WTC11 (cell line): ENCODE results near the gene SARDH. TPM values are rescaled to one million over a fixed set of nuclear protein-coding genes. Genes with fewer than 3 reads are reported as not detected.

Experiments used
- ATAC-seq: fragments of 200-7000 bp; cut with Tn5 transposase; 2 replicates; pipeline ENCODE4 v1.10.0; 2021; ENCODE audit warnings: mild to moderate bottlenecking, moderate library complexity
- CTCF ChIA-PET: fragments of 300-600 bp; sonication (Branson Sonifier 250); formaldehyde crosslinking; loops from one replicate; lab custom pipeline; 2021; ENCODE audit warnings: antibody characterized with exemption; lab: Charles Lee
- POLR2A ChIA-PET: fragments of 350-600 bp; sonication (Branson Sonifier 250); formaldehyde crosslinking; loops from one replicate; lab custom pipeline; 2021; ENCODE audit warnings: antibody characterized with exemption; lab: Charles Lee
- DNase-seq: peaks from one replicate; pipeline ENCODE4 v3.0.0; 2021; ENCODE audit warnings: low spot score
- H3K27ac Mint-ChIP-seq: 2 replicates; pipeline ENCODE4 v1.8.0; 2021; ENCODE audit warnings: mixed read lengths
- H3K27me3 Mint-ChIP-seq: 2 replicates; pipeline ENCODE4 v1.8.0; 2021; ENCODE audit warnings: low read depth, mild to moderate bottlenecking, moderate library complexity, mixed read lengths
- H3K36me3 Mint-ChIP-seq: 2 replicates; pipeline ENCODE4 v1.8.0; 2021; ENCODE audit warnings: mixed read lengths
- H3K4me1 Mint-ChIP-seq: 2 replicates; pipeline ENCODE4 v1.8.0; 2022; ENCODE audit warnings: mixed read lengths
- H3K4me3 Mint-ChIP-seq: 2 replicates; pipeline ENCODE4 v1.8.0; 2021; ENCODE audit warnings: mild to moderate bottlenecking, moderate library complexity, mixed read lengths
- H3K9me3 Mint-ChIP-seq: 2 replicates; pipeline ENCODE4 v1.8.0; 2021; ENCODE audit warnings: mixed read lengths
- ATF1 ChIP-seq: sonication (generic); formaldehyde crosslinking; IDR thresholded peaks from 2 replicates; pipeline ENCODE4 v1.8.1; 2023; ENCODE audit warnings: mild to moderate bottlenecking, moderate library complexity, missing genetic modification reagents
- CBFB ChIP-seq: sonication (generic); formaldehyde crosslinking; IDR thresholded peaks from 2 replicates; pipeline ENCODE4 v1.8.1; 2022; ENCODE audit warnings: mild to moderate bottlenecking, low read depth, missing genetic modification reagents
- CREB1 ChIP-seq: sonication (generic); formaldehyde crosslinking; IDR thresholded peaks from 2 replicates; pipeline ENCODE4 v1.8.0; 2023; ENCODE audit warnings: mild to moderate bottlenecking, missing genetic modification reagents
- CREM ChIP-seq: sonication (generic); formaldehyde crosslinking; IDR thresholded peaks from 2 replicates; pipeline ENCODE4 v1.8.1; 2022; ENCODE audit warnings: mild to moderate bottlenecking, missing genetic modification reagents, moderate library complexity
- ETV6 ChIP-seq: sonication (generic); formaldehyde crosslinking; IDR thresholded peaks from 2 replicates; pipeline ENCODE4 v1.8.1; 2022; ENCODE audit warnings: mild to moderate bottlenecking, missing genetic modification reagents
- IRF1 ChIP-seq: sonication (generic); formaldehyde crosslinking; IDR thresholded peaks from 2 replicates; pipeline ENCODE4 v1.8.0; 2023; ENCODE audit warnings: missing genetic modification reagents
- MYBL2 ChIP-seq: sonication (generic); formaldehyde crosslinking; IDR thresholded peaks from 2 replicates; pipeline ENCODE4 v1.8.1; 2023; ENCODE audit warnings: mild to moderate bottlenecking, moderate library complexity, missing genetic modification reagents
- NR2C2 ChIP-seq: sonication (generic); formaldehyde crosslinking; IDR thresholded peaks from 2 replicates; pipeline ENCODE4 v1.8.0; 2022; ENCODE audit warnings: mild to moderate bottlenecking, missing genetic modification reagents
- PRDM15 ChIP-seq: sonication (generic); formaldehyde crosslinking; IDR thresholded peaks from 2 replicates; pipeline ENCODE4 v1.8.0; 2022; ENCODE audit warnings: missing genetic modification reagents
- PREB ChIP-seq: sonication (generic); formaldehyde crosslinking; IDR thresholded peaks from 2 replicates; pipeline ENCODE4 v1.8.1; 2022; ENCODE audit warnings: mild to moderate bottlenecking, missing genetic modification reagents, moderate library complexity, borderline replicate concordance
- PRRX2 ChIP-seq: fragments of 250-450 bp; sonication (Bioruptor Pico); IDR thresholded peaks from 2 replicates; pipeline ENCODE4 v1.8.0; 2021; ENCODE audit warnings: mild to moderate bottlenecking
- SMAD3 ChIP-seq: sonication (generic); formaldehyde crosslinking; IDR thresholded peaks from 2 replicates; pipeline ENCODE4 v1.8.0; 2022; ENCODE audit warnings: missing genetic modification reagents, mild to moderate bottlenecking, borderline replicate concordance
- ZBTB21 ChIP-seq: sonication (generic); formaldehyde crosslinking; IDR thresholded peaks from 2 replicates; pipeline ENCODE4 v1.8.1; 2023; ENCODE audit warnings: mild to moderate bottlenecking, missing genetic modification reagents, borderline replicate concordance
- ZNF219 ChIP-seq: sonication (generic); formaldehyde crosslinking; IDR thresholded peaks from 2 replicates; pipeline ENCODE4 v1.8.0; 2023; ENCODE audit warnings: missing genetic modification reagents, mild to moderate bottlenecking, borderline replicate concordance
- ZNF317 ChIP-seq: sonication (generic); formaldehyde crosslinking; IDR thresholded peaks from 2 replicates; pipeline ENCODE4 v1.8.1; 2023; ENCODE audit warnings: low read depth, mild to moderate bottlenecking, moderate library complexity, missing genetic modification reagents, borderline replicate concordance
- ZNF425 ChIP-seq: fragments of 250-450 bp; sonication (Bioruptor Pico); conservative IDR thresholded peaks from 2 replicates; pipeline ENCODE4 v1.9.0; 2021; ENCODE audit warnings: mild to moderate bottlenecking
- total RNA-seq: library from RNA; stranded (reverse); gene quantifications from 3 replicates; pipeline ENCODE4 v1.2.3, GENCODE V29; 2021
- TF ChIP-seq, protein P1 (sequence below): sonication (generic); formaldehyde crosslinking; IDR thresholded peaks from 2 replicates; pipeline ENCODE4 v1.8.0; 2022; ENCODE audit warnings: mild to moderate bottlenecking, missing genetic modification reagents
- TF ChIP-seq, protein P2 (sequence below): sonication (generic); formaldehyde crosslinking; IDR thresholded peaks from 2 replicates; pipeline ENCODE4 v1.8.1; 2023; ENCODE audit warnings: mild to moderate bottlenecking, moderate library complexity, missing genetic modification reagents
- TF ChIP-seq, protein P3 (sequence below): fragments of 250-450 bp; sonication (Bioruptor Pico); IDR thresholded peaks from 2 replicates; pipeline ENCODE4 v1.9.0; 2021; ENCODE audit warnings: mild to moderate bottlenecking, borderline replicate concordance

The SARDH gene
- total RNA-seq, 1 experiment from 2014 or later, result 8.5 TPM

- no peak for TF ChIP-seq CBFB (CRISPR knock-in tag)
- TF ChIP-seq, protein P1, sequence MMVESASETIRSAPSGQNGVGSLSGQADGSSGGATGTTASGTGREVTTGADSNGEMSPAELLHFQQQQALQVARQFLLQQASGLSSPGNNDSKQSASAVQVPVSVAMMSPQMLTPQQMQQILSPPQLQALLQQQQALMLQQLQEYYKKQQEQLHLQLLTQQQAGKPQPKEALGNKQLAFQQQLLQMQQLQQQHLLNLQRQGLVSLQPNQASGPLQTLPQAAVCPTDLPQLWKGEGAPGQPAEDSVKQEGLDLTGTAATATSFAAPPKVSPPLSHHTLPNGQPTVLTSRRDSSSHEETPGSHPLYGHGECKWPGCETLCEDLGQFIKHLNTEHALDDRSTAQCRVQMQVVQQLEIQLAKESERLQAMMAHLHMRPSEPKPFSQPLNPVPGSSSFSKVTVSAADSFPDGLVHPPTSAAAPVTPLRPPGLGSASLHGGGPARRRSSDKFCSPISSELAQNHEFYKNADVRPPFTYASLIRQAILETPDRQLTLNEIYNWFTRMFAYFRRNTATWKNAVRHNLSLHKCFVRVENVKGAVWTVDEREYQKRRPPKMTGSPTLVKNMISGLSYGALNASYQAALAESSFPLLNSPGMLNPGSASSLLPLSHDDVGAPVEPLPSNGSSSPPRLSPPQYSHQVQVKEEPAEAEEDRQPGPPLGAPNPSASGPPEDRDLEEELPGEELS, result no peak
- TF ChIP-seq, all 79 proteins: peak for 0
These were observed 123.0 kb downstream of the SARDH start (continued) for GRCh38 chr9:133615186-133615585.

DNA sequence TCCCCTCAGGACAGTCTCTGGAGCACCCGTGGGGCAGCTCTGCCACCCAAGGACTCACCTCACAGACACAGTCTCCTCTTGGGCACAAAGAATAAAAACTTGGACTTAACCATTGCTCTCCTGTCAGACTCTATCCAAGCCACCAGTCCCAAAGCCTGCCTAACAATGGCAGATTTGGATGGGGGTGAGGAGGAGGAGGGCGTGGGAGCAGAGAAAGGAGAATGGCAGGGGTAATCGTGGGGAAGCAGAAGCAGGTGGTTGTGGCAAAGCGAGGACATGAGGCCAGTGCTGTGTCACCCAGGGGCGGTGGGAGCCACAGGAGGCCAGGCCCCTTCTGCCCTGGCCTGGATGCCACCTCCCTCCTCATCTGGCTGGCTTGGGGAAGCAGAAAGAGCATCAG lies 123.5 kb downstream of the SARDH start:
- Mint-ChIP-seq H3K27me3 (peaks cover 14% of the 10 kb centered on the region), H3K4me1 (peaks cover 3% of the 10 kb centered on the region; the same call in 1 of the 2 replicates), H3K27ac (no peak overlapping the region), H3K9me3 (no peaks in the 10 kb centered on the region), H3K36me3 (no peaks in the 10 kb centered on the region), H3K4me3 (no peak overlapping the region)
- DNase-seq, result no peak
- no peak for ATAC-seq
- ChIA-PET POLR2A (no interaction called here), CTCF (interaction anchor here (1.1 to 1.4 kb wide), 2 partner anchors 11 to 128 kb away, joined by 3 read pairs; no protein-coding TSS in a partner anchor)
- TF ChIP-seq ZNF425 (CRISPR knock-in tag), result no peak
- no peak for TF ChIP-seq PRDM15 (CRISPR knock-in tag)
- no peak for TF ChIP-seq MYBL2
- TF ChIP-seq CREM (CRISPR knock-in tag), result no peak
- no peak for TF ChIP-seq NR2C2 (CRISPR knock-in tag)
- TF ChIP-seq ZBTB21, result no peak
- no peak for TF ChIP-seq ETV6 (CRISPR knock-in tag)
- TF ChIP-seq IRF1, result no peak
- no peak for TF ChIP-seq SMAD3 (CRISPR knock-in tag)
- no peak for TF ChIP-seq CREB1 (CRISPR knock-in tag)
- no peak for TF ChIP-seq ZNF219 (CRISPR knock-in tag)
- TF ChIP-seq ZNF317 (CRISPR knock-in tag), result no peak
- TF ChIP-seq, protein P2, sequence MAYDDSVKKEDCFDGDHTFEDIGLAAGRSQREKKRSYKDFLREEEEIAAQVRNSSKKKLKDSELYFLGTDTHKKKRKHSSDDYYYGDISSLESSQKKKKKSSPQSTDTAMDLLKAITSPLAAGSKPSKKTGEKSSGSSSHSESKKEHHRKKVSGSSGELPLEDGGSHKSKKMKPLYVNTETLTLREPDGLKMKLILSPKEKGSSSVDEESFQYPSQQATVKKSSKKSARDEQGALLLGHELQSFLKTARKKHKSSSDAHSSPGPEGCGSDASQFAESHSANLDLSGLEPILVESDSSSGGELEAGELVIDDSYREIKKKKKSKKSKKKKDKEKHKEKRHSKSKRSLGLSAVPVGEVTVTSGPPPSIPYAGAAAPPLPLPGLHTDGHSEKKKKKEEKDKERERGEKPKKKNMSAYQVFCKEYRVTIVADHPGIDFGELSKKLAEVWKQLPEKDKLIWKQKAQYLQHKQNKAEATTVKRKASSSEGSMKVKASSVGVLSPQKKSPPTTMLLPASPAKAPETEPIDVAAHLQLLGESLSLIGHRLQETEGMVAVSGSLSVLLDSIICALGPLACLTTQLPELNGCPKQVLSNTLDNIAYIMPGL (CRISPR knock-in tag), result no peak
- TF ChIP-seq PRRX2 (CRISPR knock-in tag), result no peak
- no peak for TF ChIP-seq ATF1 (CRISPR knock-in tag)
- no peak for TF ChIP-seq PREB (CRISPR knock-in tag)
- TF ChIP-seq, protein P3, sequence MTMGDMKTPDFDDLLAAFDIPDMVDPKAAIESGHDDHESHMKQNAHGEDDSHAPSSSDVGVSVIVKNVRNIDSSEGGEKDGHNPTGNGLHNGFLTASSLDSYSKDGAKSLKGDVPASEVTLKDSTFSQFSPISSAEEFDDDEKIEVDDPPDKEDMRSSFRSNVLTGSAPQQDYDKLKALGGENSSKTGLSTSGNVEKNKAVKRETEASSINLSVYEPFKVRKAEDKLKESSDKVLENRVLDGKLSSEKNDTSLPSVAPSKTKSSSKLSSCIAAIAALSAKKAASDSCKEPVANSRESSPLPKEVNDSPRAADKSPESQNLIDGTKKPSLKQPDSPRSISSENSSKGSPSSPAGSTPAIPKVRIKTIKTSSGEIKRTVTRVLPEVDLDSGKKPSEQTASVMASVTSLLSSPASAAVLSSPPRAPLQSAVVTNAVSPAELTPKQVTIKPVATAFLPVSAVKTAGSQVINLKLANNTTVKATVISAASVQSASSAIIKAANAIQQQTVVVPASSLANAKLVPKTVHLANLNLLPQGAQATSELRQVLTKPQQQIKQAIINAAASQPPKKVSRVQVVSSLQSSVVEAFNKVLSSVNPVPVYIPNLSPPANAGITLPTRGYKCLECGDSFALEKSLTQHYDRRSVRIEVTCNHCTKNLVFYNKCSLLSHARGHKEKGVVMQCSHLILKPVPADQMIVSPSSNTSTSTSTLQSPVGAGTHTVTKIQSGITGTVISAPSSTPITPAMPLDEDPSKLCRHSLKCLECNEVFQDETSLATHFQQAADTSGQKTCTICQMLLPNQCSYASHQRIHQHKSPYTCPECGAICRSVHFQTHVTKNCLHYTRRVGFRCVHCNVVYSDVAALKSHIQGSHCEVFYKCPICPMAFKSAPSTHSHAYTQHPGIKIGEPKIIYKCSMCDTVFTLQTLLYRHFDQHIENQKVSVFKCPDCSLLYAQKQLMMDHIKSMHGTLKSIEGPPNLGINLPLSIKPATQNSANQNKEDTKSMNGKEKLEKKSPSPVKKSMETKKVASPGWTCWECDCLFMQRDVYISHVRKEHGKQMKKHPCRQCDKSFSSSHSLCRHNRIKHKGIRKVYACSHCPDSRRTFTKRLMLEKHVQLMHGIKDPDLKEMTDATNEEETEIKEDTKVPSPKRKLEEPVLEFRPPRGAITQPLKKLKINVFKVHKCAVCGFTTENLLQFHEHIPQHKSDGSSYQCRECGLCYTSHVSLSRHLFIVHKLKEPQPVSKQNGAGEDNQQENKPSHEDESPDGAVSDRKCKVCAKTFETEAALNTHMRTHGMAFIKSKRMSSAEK (CRISPR knock-in tag), result no peak
